Endothelial cell of umbilical vein (primary cell): ENCODE data around the gene B3GNT7. TPM values are rescaled to one million over a fixed set of nuclear protein-coding genes. Genes with fewer than 3 reads are reported as not detected.
A peak's percentile ranks its signal among the peaks of the same experiment; 100 is the strongest.

Experiments used
- Bru-seq: library from RNA; stranded (reverse); fragments of 400-500 nt; gene quantifications from one replicate; lab custom pipeline; 2021; lab: Mats Ljungman, UMichigan
- BruChase-seq, 2 experiments: library from RNA; stranded (reverse); fragments of 400-500 nt; gene quantifications; one replicate each; lab custom pipeline; 2021; lab: Mats Ljungman, UMichigan
- BruUV-seq: library from RNA; stranded (reverse); fragments of 400-500 nt; replicated peaks from 2 replicates; lab custom pipeline; 2021; lab: Mats Ljungman, UMichigan
- CTCF ChIA-PET: fragments of 300-600, 350-600 bp; sonication (Branson Sonifier 250); formaldehyde crosslinking; loops from one replicate; lab custom pipeline; 2021; ENCODE audit warnings: antibody characterized with exemption, inconsistent platforms; lab: Charles Lee
- POLR2A ChIA-PET: fragments of 300-600, 350-600 bp; sonication (Branson Sonifier 250); formaldehyde crosslinking; loops from one replicate; lab custom pipeline; 2021; ENCODE audit warnings: antibody characterized with exemption, inconsistent platforms; lab: Charles Lee
- DNase-seq: peaks from one replicate; pipeline ENCODE4 v3.0.0-alpha.2; 2011; ENCODE audit warnings: low read depth, low spot score
- FAIRE-seq: peaks from 2 replicates; lab custom pipeline; 2011; peaks lifted over from hg19 to GRCh38; lab: Jason Lieb, UNC
- H2AFZ ChIP-seq: 2 replicates; pipeline ENCODE4 v1.6.0; 2012; ENCODE audit warnings: low read depth, low read length, control low read depth, inconsistent platforms
- H3K27ac ChIP-seq: 2 replicates; pipeline ENCODE4 v1.5.1; 2011; ENCODE audit warnings: low read depth, mild to moderate bottlenecking, control low read depth, low read length, moderate library complexity; ENCODE audit not compliant: insufficient read depth
- H3K27me3 ChIP-seq, 2 experiments: 2 replicates each; pipeline versions ENCODE4 v1.6.0 to v1.6.1; 2011; ENCODE audit warnings: low read length in 2 of 2, mixed read lengths in 1 of 2; ENCODE audit not compliant: control insufficient read depth in 2 of 2, insufficient read depth in 2 of 2
- H3K36me3 ChIP-seq, 2 experiments: 2 replicates in 1 of 2; 3 replicates in 1 of 2; pipeline ENCODE4 v1.5.1; 2011; ENCODE audit warnings: low read length in 2 of 2, mild to moderate bottlenecking in 1 of 2, moderate library complexity in 1 of 2; ENCODE audit not compliant: control insufficient read depth in 2 of 2, insufficient read depth in 2 of 2; ENCODE audit errors: extremely low read depth in 1 of 2
- H3K4me1 ChIP-seq: 3 replicates; pipeline ENCODE4 v1.5.1; 2011; ENCODE audit warnings: mild to moderate bottlenecking, low read length; ENCODE audit not compliant: control insufficient read depth, insufficient read depth; ENCODE audit errors: extremely low read depth
- H3K4me2 ChIP-seq: 2 replicates; pipeline ENCODE4 v1.6.1; 2011; ENCODE audit warnings: low read length, control low read depth, mixed read lengths; ENCODE audit not compliant: insufficient read depth
- H3K4me3 ChIP-seq, 3 experiments: fragments of 200-600 bp in 1 of 3; sonication (generic), shearing (Covaris generic) in 1 of 3; replicated peaks in 1 of 3; 2 replicates each; pipeline ENCODE4 v1.5.1; 2011 to 2016; ENCODE audit warnings: control low read depth in 3 of 3, low read length in 3 of 3, mild to moderate bottlenecking in 2 of 3, inconsistent platforms in 1 of 3, low read depth in 1 of 3, moderate library complexity in 1 of 3; ENCODE audit not compliant: insufficient read depth in 1 of 3
- H3K79me2 ChIP-seq: 2 replicates; pipeline ENCODE4 v1.6.0; 2012; ENCODE audit warnings: low read length, inconsistent platforms; ENCODE audit not compliant: control insufficient read depth, insufficient read depth
- H3K9ac ChIP-seq: replicated peaks from 2 replicates; pipeline ENCODE3; 2011; ENCODE audit warnings: low read length, control low read depth; ENCODE audit not compliant: insufficient read depth; ENCODE audit errors: extremely low read depth
- H3K9me1 ChIP-seq: replicated peaks from 3 replicates; pipeline ENCODE4 v1.6.0; 2011; ENCODE audit warnings: mild to moderate bottlenecking, low read length; ENCODE audit not compliant: control insufficient read depth, insufficient read depth; ENCODE audit errors: extremely low read depth
- H3K9me3 ChIP-seq: replicated peaks from 2 replicates; pipeline ENCODE4 v1.5.1; 2012; ENCODE audit warnings: low read length, inconsistent platforms; ENCODE audit not compliant: control insufficient read depth, insufficient read depth
- H4K20me1 ChIP-seq: replicated peaks from 2 replicates; pipeline ENCODE3; 2011; ENCODE audit warnings: mild to moderate bottlenecking, low read length; ENCODE audit not compliant: control insufficient read depth, insufficient read depth; ENCODE audit errors: extremely low read depth
- EZH2 ChIP-seq: IDR thresholded peaks from 2 replicates; pipeline ENCODE4 v1.6.1; 2012; ENCODE audit warnings: borderline replicate concordance, low read depth, mild to moderate bottlenecking, moderate library complexity, low read length, inconsistent platforms; ENCODE audit not compliant: severe bottlenecking
- FOS ChIP-seq: IDR thresholded peaks from 2 replicates; pipeline ENCODE4 v1.6.1; 2011; ENCODE audit warnings: mild to moderate bottlenecking, low read length, moderate library complexity, borderline replicate concordance; ENCODE audit not compliant: insufficient read depth
- GATA2 ChIP-seq: IDR thresholded peaks from 2 replicates; pipeline ENCODE4 v1.7.0; 2011; ENCODE audit warnings: low read depth, mild to moderate bottlenecking, moderate library complexity, mixed read lengths, low read length; ENCODE audit not compliant: insufficient read length, insufficient read depth
- JUN ChIP-seq: IDR thresholded peaks from 2 replicates; pipeline ENCODE4 v1.6.1; 2011; ENCODE audit warnings: borderline replicate concordance, low read depth; ENCODE audit not compliant: insufficient read length, insufficient read depth
- MAX ChIP-seq: IDR thresholded peaks from 2 replicates; pipeline ENCODE4 v1.6.1; 2011; ENCODE audit not compliant: insufficient read depth, insufficient read length
- MYC ChIP-seq: IDR thresholded peaks from one replicate; pipeline ENCODE4 v1.6.1; 2011; ENCODE audit warnings: mild to moderate bottlenecking, low read depth, low read length
- POLR2A ChIP-seq: IDR thresholded peaks from 2 replicates; pipeline ENCODE4 v1.6.1; 2012; ENCODE audit warnings: low read depth, mild to moderate bottlenecking, control low read depth, low read length
- POLR2AphosphoS5 ChIP-seq: IDR thresholded peaks from 2 replicates; pipeline ENCODE4 v1.6.1; 2012; ENCODE audit warnings: low read depth, mild to moderate bottlenecking, control low read depth, low read length, moderate library complexity; ENCODE audit not compliant: insufficient read depth
- dilution Hi-C: fragments of 300-500 bp; cut with MboI; formaldehyde crosslinking; loops from one replicate; pipeline ENCODE4 v1.15.0; 2019; ENCODE audit warnings: low sequenced_read_pairs; ENCODE audit not compliant: extremely low pct_ligation_motif_present
- intact Hi-C: fragments of 100-400 bp; cut with micrococcal nuclease; formaldehyde crosslinking; loops from one replicate; pipeline ENCODE4 v1.10.0; 2022
- long read RNA-seq: library from polyadenylated mRNA; stranded (forward); transcript quantifications from one replicate; pipeline ENCODE4 v2.0.0, GENCODE V29; 2021
- polyA minus RNA-seq, 3 experiments: library from RNA; depleted of rRNA, polyadenylated mRNA; stranded (reverse); fragments of >200 nt; gene quantifications; 1 replicate in 1 of 3; 2 replicates in 2 of 3; pipeline ENCODE4 v1.2.3, GENCODE V29; 2011
- polyA plus RNA-seq, 4 experiments: library from polyadenylated mRNA; depleted of rRNA in 3 of 4; stranded (reverse) in 3 of 4; unstranded in 1 of 4; fragments of >200 nt; gene quantifications; 2 replicates each; pipeline versions ENCODE4 v1.2.1 to v1.2.3, GENCODE V29; 2011 to 2012; ENCODE audit warnings: missing spikeins in 1 of 4
- total RNA-seq: library from RNA; stranded (reverse); gene quantifications from 2 replicates; pipeline ENCODE4 v1.2.3, GENCODE V29; 2021
- TF ChIP-seq, protein P1 (sequence below), 2 donors: IDR thresholded peaks; 1 replicate in 1 of 2; 2 replicates in 1 of 2; pipeline ENCODE4 v1.5.1; 2011; ENCODE audit warnings: low read length in 2 of 2, mild to moderate bottlenecking in 2 of 2, moderate library complexity in 2 of 2, control low read depth in 1 of 2, inconsistent platforms in 1 of 2, low read depth in 1 of 2; ENCODE audit not compliant: insufficient read depth in 1 of 2; ENCODE audit errors: extremely low read depth in 1 of 2

B3GNT7 gene
- total RNA-seq (1.2 TPM in 2 replicates), polyA plus RNA-seq (0.27 and 0.39 TPM in 2 replicates), polyA minus RNA-seq (0.04 and 0.29 TPM in 2 replicates), Bru-seq, nascent RNA (percentile 18 among the genes with signal in this experiment), BruChase-seq, experiment 1, labeled RNA remaining after a 6-hour chase (percentile 27 among the genes with signal in this experiment), BruChase-seq, experiment 2, labeled RNA remaining after a 2-hour chase (percentile 26 among the genes with signal in this experiment)
- polyA plus RNA-seq (2011; cell fraction: cytosol; rRNA removed) = 0.19 and 0.27 TPM in 2 replicates
- 0.11 and 0.22 TPM in 2 replicates for polyA plus RNA-seq (2011; cell fraction: nucleus; rRNA removed)
- 0.44 and 2.4 TPM in 2 replicates for polyA plus RNA-seq (2012)
- polyA minus RNA-seq (2011; cell fraction: cytosol; rRNA and poly(A)+ RNA removed) = not detected
- polyA minus RNA-seq (2011; cell fraction: nucleus; rRNA and poly(A)+ RNA removed) = 0.19 and 0.53 TPM in 2 replicates
- long read RNA-seq, partial matches to known transcripts = 0 of 1 reads
- long read RNA-seq, other reads (novel, unspliced or antisense) = 0 of 1 reads

GRCh38 chr2:231395188-231396057 lies at the start of gene B3GNT7:
B3GNT7 (plus strand) TSS chr2:231395710; CDS start chr2:231395804, 94 bp downstream.
- H3K9me3 ChIP-seq = no peaks in the 10 kb centered on the region
- DNase-seq = no peak
- dilution Hi-C loops (no loop called here), intact Hi-C loops (no loop called here)
- ChIA-PET CTCF (interaction anchor here (1.0 kb wide), 1 partner anchor 98 kb away, joined by 5 read pairs; no protein-coding TSS in a partner anchor), POLR2A (no interaction called here)
- peak within 1 kb of the TSS in 2 of 3 experiments; percentile 10 to 40 for H3K4me3 ChIP-seq
- no peaks in the 10 kb centered on the region for H3K4me1 ChIP-seq
- H3K9me1 ChIP-seq = no peaks in the 10 kb centered on the region
- peaks cover 0 to 8% of the 10 kb centered on the region in 2 experiments for H3K27me3 ChIP-seq
- peak; percentile 37 for TF ChIP-seq EZH2
- TF ChIP-seq MYC = no peak
- H3K27ac ChIP-seq = no peak within 1 kb of the TSS
- H2AFZ ChIP-seq = peak within 1 kb of the TSS; percentile 53
- no peaks in the 10 kb centered on the region for H3K79me2 ChIP-seq
- no peak within 1 kb of the TSS for H3K9ac ChIP-seq
- peak within 1 kb of the TSS; percentile 47 for H3K4me2 ChIP-seq
- BruUV-seq = no TSS peak
- H4K20me1 ChIP-seq = no peaks in the 10 kb centered on the region
- no peak for FAIRE-seq
- H3K36me3 ChIP-seq = no peaks in the 10 kb centered on the region

DNA sequence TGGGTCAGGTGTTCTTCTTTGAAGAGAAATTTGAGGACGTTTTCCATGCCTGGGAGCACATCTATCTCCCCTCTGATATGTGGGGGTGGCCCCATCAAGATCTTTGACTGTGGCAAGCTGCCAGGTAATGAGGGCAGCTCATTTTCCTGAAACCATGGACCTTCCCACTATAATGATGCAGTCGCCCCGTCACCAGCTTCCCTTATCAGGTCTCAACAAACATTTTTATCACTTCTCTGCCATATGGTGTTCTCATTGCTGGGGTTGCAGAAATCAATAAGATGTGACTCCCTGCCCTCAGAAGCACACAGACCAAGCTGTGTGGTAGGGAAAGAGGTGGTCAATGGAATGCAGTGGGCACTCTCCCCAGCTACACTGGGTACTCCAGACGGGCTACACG lies 48.4 kb upstream of the B3GNT7 start:
- no peaks in the 10 kb centered on the region for H3K9me3 ChIP-seq
- no peaks in the 10 kb centered on the region for H3K4me1 ChIP-seq
- no peak overlapping the region for H3K9ac ChIP-seq
- H3K27ac ChIP-seq = no peak overlapping the region
- no peak overlapping the region for H3K4me3 ChIP-seq
- H3K79me2 ChIP-seq = no peaks in the 10 kb centered on the region
- H3K27me3 ChIP-seq = no peaks in the 10 kb centered on the region
- POLR2A ChIA-PET = no interaction called here
- no TSS peak for BruUV-seq
- CTCF ChIA-PET = interaction anchor here (0.9 to 1.6 kb wide), 4 partner anchors 9 to 59 kb away, joined by 3 to 6 read pairs (median 4); no protein-coding TSS in a partner anchor
- no peaks in the 10 kb centered on the region for H3K9me1 ChIP-seq
- H3K4me2 ChIP-seq = no peak overlapping the region
- TF ChIP-seq POLR2A (no peak), EZH2 (no peak), MAX (no peak), FOS (no peak), GATA2 (no peak), JUN (no peak), MYC (no peak), POLR2AphosphoS5 (no peak)
- TF ChIP-seq, protein P1, sequence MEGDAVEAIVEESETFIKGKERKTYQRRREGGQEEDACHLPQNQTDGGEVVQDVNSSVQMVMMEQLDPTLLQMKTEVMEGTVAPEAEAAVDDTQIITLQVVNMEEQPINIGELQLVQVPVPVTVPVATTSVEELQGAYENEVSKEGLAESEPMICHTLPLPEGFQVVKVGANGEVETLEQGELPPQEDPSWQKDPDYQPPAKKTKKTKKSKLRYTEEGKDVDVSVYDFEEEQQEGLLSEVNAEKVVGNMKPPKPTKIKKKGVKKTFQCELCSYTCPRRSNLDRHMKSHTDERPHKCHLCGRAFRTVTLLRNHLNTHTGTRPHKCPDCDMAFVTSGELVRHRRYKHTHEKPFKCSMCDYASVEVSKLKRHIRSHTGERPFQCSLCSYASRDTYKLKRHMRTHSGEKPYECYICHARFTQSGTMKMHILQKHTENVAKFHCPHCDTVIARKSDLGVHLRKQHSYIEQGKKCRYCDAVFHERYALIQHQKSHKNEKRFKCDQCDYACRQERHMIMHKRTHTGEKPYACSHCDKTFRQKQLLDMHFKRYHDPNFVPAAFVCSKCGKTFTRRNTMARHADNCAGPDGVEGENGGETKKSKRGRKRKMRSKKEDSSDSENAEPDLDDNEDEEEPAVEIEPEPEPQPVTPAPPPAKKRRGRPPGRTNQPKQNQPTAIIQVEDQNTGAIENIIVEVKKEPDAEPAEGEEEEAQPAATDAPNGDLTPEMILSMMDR (IDR thresholded peaks at IDR 0.05; ENCODE audit: extremely low read depth in 1 of 2, insufficient read depth in 1 of 2, low read depth in 1 of 2, low read length in 2 of 2) = no peak
- no peak for DNase-seq
- H2AFZ ChIP-seq = no peak overlapping the region
- intact Hi-C loops = no loop called here
- H4K20me1 ChIP-seq = no peaks in the 10 kb centered on the region
- H3K36me3 ChIP-seq = no peaks in the 10 kb centered on the region
- FAIRE-seq = no peak
- dilution Hi-C loops = no loop called here
